Measurements from ENCODE around the gene OR13A1.

GRCh38 chr10:45286980-45287379, 28.4 kb downstream of the OR13A1 start:
- TF ChIP-seq CTCF (conservative IDR thresholded peaks at IDR 0.05), result no peak
- TF ChIP-seq EZH2 (IDR thresholded peaks at IDR 0.05; ENCODE audit: low read depth), result no peak

Measured in PC-9 (cell line).